ENCODE data around the gene MTMR3.

DNA sequence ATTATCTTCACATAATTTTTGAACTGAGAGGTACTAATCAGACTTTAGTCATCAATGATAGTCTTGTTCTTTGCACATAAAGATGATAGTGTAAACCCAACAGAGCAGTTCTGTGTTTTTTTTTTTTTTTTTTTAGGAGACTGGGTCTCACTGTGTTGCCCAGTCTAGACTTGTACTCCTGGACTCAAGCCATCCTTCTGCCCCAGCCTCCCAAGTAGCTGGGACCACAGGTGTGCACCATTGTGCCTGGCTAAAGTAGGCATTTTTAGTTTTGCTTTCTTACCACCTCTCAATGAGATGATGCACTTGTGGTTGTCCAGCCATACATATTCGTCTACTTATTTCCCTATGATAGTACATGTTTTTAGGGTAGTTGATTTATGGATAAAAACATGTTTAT lies 50.6 kb downstream of the MTMR3 start:
- no peak for TF ChIP-seq CTCF (IDR thresholded peaks at IDR 0.05)
- no peak for TF ChIP-seq EZH2 (IDR thresholded peaks at IDR 0.05; ENCODE audit: borderline replicate concordance, insufficient read depth, low read depth, low read length, poor library complexity, severe bottlenecking)
